Pulmonary artery endothelial cell (primary cell): ENCODE results near the gene FHL2. TPM values are rescaled to one million over a fixed set of nuclear protein-coding genes. Genes with fewer than 3 reads are reported as not detected.
"Not testable (repeated sequence)": the region's sequence is repeated elsewhere in the genome, so short reads cannot be mapped to it uniquely, and the experiment has no call there.

Source experiments
- DNase-seq: peaks from one replicate; pipeline ENCODE4 v3.0.0-alpha.2; 2011; ENCODE audit warnings: low read depth, low spot score
- total RNA-seq: library from RNA; depleted of rRNA; stranded (reverse); fragments of >200 nt; gene quantifications from 2 replicates; pipeline ENCODE4 v1.2.3, GENCODE V29; 2014

FHL2 gene, protein sequence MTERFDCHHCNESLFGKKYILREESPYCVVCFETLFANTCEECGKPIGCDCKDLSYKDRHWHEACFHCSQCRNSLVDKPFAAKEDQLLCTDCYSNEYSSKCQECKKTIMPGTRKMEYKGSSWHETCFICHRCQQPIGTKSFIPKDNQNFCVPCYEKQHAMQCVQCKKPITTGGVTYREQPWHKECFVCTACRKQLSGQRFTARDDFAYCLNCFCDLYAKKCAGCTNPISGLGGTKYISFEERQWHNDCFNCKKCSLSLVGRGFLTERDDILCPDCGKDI
- 115 and 169 TPM in 2 replicates for total RNA-seq

DNA sequence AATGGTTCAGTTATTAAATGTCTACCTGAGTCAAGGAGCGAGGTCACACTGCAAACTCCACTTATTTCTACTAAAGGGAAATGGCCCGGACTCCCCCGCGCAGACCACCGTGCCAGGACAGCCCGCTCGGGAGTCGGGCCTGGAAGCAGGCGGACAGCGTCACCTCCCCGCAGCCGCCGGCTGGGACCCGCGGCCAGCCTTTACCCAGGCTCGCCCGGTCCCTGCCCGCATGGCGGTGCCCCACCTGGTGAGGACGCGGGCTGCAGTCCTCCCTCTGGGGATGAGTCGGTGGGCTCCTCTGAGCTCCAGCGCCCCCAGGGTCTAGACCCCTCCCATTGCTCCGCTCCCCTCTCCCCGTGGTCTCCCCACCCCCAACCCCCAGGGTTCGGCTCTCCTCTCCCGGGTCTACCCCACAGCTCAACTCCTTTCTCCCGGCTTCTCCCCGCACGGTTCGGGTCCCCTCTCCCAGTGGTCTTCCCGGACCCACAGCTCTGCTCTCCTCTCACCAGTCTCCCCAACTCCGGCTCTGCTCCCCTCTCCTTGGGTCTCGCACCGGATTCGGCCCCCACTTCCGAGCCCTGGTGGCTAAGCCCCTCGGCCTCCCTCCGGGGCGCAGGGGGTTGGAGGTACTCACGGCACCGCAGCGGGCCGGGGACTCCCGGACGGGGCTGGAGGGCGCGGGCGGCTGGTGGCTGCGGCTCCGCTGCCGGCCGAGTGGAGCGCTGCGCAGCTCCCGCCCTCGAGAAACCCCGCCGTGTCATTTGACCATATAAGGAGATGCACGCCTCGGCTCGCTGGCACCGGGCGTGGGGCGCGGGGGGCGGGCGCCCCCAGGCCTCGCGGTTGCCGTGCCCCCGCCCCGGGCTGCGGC is at the start of gene FHL2:
Gene FHL2, minus strand, starts transcription at position 716 of the 871 bp plus-strand sequence. CDS start 12,535 bp downstream, outside the sequence.
- no peak for DNase-seq

GRCh38 chr2:105447476-105447875 is 48.6 kb upstream of the FHL2 start:
- no peak for DNase-seq

GRCh38 chr2:105446501-105446900 is 47.6 kb upstream of the FHL2 start:
- DNase-seq, result no peak

GRCh38 chr2:105445976-105446375 is 47.1 kb upstream of the FHL2 start:
- no peak for DNase-seq

DNA sequence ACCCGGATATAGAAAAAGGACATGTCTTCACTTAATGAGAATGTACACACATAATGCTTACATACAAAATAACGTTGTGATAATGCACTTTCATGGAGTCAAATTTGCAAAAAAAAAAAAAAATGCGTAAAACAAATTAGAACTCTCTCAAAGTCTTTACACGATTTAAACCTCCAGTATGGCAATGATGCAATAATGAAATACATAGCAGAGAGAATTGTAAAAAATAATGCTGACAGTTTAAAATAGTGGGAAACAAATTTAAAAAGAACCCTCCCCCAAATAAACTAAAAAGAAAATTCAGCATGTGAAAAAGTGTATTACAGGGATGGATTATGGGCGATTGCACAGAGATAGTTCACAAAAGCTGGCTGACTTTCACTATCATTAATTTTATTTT is 46.6 kb upstream of the FHL2 start:
- DNase-seq, result no peak

DNA sequence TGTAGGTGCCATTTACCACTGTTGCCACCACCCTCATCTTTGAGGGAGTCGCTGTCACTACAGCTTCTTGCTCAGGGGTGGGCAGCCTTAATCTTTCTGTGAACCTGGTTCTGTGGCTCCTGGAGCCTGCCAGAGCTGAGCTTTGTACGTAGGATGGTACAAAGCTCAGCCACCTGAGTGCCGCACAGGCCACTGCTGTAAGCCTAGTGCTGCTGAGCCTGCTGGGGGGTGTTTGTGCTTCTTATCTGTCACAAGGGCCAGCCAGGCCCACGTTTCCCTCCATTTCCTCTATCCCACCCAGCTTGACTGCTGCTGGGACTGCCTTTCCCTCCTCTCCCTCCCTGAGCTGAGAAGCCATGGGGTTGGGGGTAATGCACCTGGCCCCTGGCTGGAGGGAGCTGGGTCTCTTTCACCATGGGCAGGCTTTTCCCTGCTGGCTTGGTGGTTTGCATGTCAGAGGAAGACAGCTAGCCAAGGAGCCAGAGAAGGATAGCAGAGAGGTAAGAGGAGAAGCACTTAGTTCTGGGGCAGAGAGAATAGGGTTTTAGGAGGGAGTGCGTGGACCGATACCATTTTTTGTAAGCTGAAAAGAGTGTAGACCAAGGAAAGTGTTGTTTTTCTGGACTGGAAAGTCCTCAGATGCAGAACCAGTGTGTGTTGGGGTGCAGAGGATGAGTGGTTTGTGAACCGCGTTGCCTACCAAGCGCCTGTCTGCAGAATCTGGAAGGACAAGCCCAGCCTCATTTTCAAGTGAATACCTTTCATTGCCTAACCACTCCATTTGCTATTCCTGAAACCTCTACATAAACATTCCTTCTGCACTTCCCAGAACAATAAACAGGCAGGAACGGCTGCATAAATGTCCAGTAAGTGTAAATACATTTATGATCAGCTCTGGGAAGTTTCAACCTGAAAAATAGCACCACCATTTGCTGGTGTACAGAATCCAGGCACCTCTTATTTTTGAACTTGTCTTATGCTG is 45.1 kb upstream of the FHL2 start:
- no peak for DNase-seq

DNA sequence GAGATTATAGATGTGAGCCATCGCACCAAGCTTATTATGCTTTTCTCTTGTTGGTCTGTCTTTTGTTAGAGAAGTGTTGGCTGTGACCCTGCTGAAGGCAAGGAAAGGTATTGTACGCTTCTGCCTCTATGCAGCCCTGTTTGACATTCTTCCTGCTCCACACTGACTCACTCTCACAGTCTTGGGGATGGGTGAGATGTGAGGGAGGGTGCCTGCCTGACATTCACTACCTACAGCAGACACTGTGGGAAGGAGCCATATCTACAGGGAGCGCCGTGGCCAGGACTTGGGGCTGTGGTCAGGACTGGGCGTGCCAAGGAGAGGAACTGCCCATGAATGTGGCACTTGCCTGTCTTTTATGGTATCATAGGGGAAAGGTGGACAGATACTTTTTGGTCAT is 43.9 kb upstream of the FHL2 start:
- no peak for DNase-seq

- no peak for DNase-seq
Measured at GRCh38 chr2:105442056-105442455, 43.2 kb upstream of the FHL2 start.

DNA sequence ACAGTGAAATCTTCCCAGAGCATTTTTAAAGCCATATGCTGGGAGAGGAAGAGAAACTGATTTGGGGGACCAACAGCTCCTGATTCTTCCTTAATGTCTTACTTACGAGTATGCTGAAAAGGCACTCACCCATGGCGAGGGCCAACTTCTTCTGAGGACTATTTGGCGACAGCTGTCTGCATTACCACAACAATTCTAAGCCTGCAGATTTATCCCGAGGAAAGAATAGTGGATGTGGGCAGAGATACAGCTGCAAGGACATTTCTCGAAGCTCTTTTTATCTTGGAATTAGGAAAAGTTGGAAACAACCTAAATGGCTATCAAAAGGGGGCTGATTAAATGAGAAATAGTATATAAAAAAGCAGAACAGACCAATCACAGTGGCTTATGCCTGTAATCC is 40.3 kb upstream of the FHL2 start:
- DNase-seq, result no peak

- DNase-seq, result no peak
Measured at GRCh38 chr2:105438104-105438929, 39.5 kb upstream of the FHL2 start.

DNA sequence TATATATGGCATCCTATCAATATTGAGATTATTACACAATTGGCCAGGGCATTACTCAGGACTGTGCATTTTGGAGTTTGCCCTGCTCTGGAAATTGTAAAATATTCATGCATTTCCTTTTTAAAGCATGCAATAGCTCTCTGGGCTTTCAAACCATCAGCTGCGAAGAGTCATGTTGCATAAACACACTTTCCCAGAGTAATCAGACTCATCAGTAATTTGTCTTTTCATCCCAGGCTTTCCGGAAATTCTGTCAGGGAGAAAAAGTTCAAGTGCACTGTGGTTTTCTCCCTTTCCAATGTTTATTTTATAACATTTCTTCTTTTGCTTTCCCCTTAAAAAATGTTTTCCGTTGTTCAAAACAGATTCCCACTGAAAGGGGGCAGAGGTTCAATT is 38.9 kb upstream of the FHL2 start:
- no peak for DNase-seq

DNA sequence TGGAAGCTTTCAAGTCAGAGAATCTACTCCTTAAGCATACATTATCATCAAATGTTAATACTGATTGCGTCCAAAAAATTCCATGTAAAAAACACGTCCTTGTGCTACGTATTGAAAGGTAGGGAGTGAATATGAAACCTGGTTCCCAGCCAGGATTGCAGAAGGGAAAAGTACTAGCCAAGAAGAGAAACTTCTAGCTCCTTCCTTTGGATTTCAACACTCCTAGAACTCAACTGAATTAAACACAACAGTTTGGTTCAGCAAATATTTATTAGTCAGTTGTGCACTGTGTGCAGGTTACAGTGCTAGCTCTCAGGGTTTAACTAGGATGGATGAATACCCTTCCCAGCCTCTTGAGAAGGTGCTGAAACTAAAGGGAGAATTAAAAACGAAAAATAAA is 33.9 kb upstream of the FHL2 start:
- DNase-seq, result no peak

DNA sequence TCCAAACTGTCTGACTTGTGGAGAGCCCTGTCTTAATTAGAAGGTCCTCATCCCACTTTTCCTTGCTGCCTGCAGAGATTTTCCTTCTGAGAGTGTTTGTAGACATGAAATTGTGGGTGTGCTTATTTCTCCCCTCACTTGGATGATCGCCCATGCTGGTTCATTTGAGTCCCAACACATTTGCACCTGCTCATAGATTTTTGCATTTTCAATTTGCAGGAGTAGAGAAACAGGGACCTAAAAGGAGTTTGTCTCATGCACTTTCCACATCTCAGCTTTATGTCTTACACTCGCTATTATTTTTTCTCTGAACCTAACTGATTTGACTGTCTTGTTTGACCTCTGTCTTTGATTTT is 33.2 kb upstream of the FHL2 start:
- DNase-seq, result no peak

DNA sequence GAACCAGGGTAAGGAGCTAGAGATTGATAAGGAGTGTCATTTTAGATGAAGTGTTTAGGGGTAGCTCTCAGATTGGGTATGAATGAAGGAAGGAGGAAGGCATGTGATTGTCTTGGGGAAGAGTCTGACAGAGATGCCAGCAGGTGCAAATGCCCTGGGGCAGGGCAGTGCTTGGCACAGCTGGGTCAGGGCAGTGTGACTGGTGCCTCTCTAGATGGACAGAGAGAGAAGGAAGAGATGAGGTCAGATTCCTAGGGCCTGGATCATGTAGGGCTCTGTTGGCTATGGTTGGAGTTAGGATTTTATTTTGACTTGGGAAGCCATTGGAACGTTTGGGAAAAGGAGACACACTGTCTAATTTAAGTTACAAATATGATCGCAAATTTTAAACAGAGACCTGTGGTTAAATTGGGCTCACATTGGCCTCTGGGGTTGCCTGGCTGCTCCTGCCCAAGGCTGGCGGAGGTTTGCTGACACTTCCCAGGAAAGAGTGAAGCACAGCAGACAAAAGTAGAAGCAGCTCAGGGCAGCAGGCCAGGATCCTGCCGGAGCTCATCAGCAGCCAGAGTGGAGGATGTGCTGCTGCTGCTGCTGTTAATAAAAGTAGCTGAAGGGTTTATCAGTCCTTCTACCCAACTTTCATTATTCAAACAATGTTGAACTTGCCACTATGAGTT is 32.7 kb upstream of the FHL2 start:
- no peak for DNase-seq

GRCh38 chr2:105428387-105429018 is 29.7 kb upstream of the FHL2 start:
- no peak for DNase-seq

DNA sequence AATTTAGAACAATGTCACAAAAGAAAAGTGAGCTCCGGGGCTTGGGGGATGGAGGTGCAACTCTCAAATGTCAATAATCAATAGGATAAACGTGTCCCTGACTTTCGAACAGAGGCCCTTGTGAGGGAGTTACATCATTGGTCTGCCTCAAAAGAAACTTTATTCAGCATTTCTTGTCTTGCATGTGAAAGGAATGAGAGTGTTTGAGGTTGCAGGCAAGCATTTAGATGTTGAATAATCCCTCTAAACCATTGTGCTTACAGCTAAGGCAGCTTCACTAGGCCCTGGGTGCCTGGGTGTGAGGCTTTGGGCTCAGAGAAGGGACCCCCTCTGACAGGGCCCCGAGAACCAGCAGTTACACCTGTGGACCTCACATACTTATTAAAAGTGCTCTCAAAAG is 28.6 kb upstream of the FHL2 start:
- no peak for DNase-seq

DNA sequence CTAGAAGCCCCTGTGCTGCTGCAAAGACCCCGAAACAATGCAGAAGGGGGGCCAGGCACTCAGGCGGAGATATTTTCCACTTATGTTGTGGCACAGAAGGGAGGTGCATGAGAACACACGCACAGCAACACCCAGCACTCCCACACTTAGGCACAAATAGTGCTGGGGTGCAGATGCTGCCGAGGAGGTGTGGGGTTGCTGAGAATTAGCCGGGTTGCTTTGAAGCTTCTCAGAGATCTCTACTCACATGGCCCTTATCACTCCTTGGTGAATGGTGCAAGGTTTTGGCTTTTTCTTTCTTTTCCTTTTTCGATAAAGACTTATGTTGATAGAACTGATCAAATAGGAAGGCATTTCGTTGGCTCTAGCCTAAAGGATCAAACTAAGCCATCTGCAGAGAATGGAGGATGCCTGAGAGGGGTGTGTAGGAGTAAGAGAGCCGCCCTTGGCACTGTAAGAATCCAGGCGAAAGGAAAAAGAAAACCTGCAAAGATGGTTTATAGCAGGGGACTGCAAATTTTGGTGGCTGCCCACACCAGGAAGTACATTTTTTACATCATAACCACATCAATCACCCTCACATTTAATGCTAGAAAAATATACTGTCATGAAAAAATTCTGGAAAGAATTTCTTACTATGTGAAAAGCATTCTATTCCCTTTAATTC is 27.9 kb upstream of the FHL2 start:
- DNase-seq, result no peak

GRCh38 chr2:105425936-105426625 is 27.2 kb upstream of the FHL2 start:
- DNase-seq, result no peak

GRCh38 chr2:105424836-105425235 is 26.0 kb upstream of the FHL2 start:
- DNase-seq, result not testable (repeated sequence)
